GM19239 (cell line): ENCODE measurements around the gene PRKG1.

Source experiments
- DNase-seq: peaks from one replicate; pipeline ENCODE4 v3.0.0; 2011; ENCODE audit warnings: low spot score; ENCODE audit not compliant: insufficient read length
- FAIRE-seq: peaks from 2 replicates; lab custom pipeline; 2011; peaks lifted over from hg19 to GRCh38; lab: Jason Lieb, UNC

PRKG1 gene

DNA sequence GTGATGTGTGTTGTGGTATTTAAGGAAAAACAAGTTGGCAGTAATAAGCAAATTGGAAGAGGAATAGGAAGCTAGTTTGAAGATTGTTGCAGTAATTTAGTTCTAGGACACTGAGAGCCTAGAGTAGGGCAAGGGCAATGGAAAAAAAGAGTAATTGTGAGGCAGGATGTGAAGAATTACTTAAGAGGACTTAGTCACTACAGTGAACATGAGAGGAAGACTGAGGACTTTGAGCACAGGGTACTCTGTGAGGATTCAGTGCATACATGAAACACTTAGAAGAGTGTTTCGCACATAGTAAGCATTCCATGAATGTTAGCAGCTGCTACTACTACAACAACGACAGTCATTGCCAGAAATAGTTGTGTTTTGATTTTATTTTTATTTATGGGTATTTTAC lies 1208.9 kb downstream of the PRKG1 start:
- no peak for FAIRE-seq
- no peak for DNase-seq

DNA sequence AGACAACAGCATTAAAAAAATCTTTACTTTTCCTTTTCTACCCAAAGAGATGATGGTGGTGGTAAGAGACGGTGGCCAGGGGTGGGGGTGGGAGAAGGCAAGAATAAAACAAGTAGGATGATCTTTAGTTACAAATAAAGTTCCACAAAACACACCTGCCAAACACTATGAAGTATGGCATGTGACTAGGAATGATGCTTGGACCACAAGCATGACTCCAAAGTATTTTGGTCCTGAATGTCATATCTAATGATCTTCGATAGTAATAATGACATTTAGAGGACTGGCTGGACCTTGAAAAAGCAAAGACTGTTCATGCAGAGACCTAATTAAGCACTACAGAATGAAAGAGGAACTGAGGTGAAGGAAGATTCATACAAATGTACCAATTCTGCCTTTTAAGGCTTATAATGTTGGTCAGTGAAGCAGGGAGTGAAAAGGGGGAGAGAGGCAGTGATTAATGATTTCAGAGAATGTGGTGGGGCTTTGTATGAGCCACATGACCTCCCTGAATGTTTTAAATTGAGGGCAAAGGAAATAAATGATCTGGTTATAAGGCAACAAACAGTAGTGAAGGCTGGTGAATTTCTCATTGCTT lies 1210.2 kb downstream of the PRKG1 start:
- FAIRE-seq (no peak), DNase-seq (no peak)

- DNase-seq: no peak
- FAIRE-seq: no peak
Observed at GRCh38 chr10:52287866-52288265, 1213.6 kb downstream of the PRKG1 start.

GRCh38 chr10:52297747-52298146 lies 1223.5 kb downstream of the PRKG1 start:
- no peak for DNase-seq
- FAIRE-seq: no peak

DNA sequence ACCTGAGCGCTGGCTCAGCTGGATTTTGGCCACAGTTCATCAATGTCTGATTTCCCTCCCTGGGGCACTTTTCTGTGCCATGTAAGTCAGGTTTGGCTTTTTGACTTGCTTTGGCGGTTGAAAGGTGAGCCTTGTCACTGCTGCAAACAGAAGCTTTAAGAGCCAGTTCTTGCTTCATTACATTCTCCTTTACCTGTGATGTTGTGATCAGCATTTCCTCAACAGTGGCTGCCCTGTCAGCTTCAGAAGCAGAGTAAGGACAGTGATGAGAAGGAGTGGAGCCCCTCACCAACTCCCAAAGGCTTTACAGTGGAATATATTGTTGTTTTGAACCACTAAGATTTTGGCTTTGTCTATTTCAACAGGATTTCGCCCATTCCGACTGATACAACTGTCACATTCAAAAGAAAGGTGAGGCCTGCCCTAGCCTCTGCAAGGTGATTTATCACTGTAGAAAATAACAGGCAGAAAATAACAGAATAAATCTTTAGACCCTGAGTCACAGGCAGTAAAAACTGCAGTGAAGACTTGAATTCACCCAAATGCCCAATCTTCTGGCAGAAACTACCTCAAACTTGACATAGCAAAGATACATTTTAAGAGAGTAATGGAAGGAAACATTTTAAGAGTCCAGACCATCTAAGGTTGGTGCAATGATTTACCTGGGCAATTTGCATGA lies 1226.5 kb downstream of the PRKG1 start:
- no peak for FAIRE-seq
- no peak for DNase-seq

- peak; percentile 39 for DNase-seq
Observed at GRCh38 chr10:52308251-52309031, 1234.2 kb downstream of the PRKG1 start.

GRCh38 chr10:52312942-52313255 lies 1238.6 kb downstream of the PRKG1 start:
- FAIRE-seq (no peak), DNase-seq (no peak)

More at GRCh38 chr10:52308251-52309031, 1234.2 kb downstream of the PRKG1 start:
- no peak for FAIRE-seq

GRCh38 chr10:52313256-52313932 lies 1239.1 kb downstream of the PRKG1 start:
- DNase-seq: no peak
- FAIRE-seq: no peak

DNA sequence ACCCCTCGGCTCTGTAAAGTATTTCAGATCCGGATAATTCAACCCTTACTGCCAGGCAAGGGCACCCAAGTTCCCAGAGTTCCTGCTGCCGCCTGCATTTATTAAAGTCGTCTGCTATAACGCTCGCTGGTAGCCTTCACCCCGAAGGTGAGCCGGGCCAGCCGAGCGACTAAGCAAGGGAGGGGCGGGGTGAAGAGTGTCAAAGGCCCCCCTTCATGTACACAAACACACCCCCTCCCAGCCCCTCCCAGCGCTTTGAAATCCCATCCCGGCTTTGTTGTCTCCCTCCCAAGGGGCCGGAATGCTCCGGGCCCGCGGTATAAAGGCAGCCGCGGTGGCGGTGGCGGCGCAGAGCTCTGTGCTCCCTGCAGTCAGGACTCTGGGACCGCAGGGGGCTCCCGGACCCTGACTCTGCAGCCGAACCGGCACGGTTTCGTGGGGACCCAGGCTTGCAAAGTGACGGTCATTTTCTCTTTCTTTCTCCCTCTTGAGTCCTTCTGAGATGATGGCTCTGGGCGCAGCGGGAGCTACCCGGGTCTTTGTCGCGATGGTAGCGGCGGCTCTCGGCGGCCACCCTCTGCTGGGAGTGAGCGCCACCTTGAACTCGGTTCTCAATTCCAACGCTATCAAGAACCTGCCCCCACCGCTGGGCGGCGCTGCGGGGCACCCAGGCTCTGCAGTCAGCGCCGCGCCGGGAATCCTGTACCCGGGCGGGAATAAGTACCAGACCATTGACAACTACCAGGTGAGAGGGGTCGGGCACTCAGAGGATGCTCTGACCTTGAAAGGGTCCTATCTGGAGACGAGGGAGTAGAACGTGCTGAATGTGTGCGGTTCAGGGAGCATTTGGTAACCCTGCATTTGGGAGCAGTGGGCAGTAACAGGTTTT lies 1239.9 kb downstream of the PRKG1 start, which contains the start of gene DKK1:
Gene DKK1 (plus strand): TSS at position 349 of the 889 bp plus-strand sequence. CDS start 154 bp downstream, at position 503.
- FAIRE-seq (no peak), DNase-seq (no peak)

DNA sequence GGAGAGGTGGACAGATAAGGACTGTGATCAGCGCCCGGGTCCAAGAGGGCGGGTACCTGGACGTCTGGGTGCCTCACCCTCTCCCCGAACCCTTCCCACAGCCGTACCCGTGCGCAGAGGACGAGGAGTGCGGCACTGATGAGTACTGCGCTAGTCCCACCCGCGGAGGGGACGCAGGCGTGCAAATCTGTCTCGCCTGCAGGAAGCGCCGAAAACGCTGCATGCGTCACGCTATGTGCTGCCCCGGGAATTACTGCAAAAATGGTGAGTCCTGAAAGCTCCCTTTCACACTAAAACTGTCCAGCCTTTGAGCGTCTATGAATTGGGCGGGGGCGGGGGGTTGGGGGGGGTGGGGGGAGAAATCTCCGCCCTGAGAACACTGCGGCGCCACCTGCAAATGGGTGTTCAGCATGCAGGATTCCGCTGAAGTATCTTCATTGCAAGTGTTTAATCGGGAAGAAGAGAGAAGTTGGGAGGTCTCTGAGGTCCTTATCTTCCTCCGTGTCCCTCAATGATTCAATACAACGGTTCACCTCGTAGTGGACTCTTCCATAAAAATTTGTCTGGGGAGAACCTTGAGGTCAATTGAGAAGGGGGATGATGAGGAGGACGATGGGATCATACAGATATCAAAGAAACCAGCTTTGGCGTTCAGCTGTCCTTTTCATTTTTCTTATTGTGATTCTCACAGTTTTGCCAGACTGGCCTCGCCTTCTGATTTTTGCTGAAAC lies 1240.7 kb downstream of the PRKG1 start:
- FAIRE-seq (no peak), DNase-seq (no peak)

DNA sequence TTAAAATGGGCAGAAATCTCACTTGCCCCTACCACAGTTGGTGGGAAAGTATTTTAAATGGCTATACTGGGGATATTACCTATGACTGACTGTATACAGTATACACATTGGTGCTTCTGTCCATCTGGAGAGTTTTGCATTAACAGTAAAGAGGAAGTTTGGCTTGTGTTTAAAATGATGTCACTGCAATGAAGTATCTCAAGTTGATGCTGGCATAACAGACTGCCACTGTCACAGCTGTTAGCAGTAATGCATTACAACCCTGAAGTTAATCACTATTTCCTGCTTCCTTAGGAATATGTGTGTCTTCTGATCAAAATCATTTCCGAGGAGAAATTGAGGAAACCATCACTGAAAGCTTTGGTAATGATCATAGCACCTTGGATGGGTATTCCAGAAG lies 1241.7 kb downstream of the PRKG1 start:
- no peak for FAIRE-seq
- no peak for DNase-seq

DNA sequence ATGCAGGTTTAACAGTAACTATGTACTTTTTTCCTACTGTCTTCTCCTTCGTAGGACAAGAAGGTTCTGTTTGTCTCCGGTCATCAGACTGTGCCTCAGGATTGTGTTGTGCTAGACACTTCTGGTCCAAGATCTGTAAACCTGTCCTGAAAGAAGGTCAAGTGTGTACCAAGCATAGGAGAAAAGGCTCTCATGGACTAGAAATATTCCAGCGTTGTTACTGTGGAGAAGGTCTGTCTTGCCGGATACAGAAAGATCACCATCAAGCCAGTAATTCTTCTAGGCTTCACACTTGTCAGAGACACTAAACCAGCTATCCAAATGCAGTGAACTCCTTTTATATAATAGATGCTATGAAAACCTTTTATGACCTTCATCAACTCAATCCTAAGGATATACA lies 1242.2 kb downstream of the PRKG1 start:
- no peak for DNase-seq
- FAIRE-seq: no peak

- DNase-seq (no peak), FAIRE-seq (no peak)
Observed at GRCh38 chr10:52318136-52318701, 1243.9 kb downstream of the PRKG1 start.

DNA sequence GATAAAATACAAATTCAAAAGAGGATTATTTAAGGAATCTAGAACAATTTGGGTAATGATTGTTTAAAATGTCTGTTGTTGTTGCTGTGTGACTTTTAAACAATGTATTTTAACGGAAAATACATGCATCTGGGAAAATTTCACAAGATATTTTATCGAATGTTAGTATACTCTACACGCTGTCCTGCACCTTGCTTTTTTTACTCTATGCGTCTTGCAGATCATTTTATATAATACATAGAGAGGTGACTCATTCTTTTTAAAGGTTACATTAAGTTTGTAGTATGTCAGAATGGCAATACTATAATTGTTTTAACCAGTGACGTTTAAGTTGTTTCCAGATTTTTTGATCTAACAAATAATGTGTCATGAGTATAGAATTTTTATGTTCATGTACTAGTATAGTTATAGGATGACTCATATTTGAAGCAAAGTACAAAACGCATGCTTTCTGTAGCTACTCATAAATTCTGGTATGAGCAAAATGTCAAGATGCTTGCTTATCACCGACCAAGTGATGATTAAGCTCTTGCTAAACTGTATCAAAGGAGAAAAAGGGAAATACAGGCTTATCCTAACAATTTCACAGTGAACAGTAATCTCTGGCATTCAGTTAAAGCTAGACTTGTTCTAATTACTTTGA lies 1244.7 kb downstream of the PRKG1 start:
- DNase-seq (no peak), FAIRE-seq (no peak)

DNA sequence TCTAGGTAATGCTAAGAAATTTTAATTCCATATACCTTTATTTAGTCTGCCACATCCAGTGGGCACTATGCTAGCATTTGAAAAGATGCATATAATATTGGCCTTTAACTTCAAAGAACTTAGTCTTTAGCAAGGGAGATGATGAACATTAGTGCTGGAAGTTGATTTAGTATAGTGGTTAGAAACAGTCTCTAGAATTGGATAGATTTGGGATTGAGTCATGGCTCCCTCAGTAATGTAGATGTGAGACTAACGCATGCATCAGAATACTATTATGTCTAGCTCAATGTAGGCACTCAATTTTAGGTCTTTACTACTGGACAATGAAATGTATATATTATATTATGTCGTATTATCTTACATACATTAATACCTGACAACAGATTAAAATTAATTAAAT lies 1245.6 kb downstream of the PRKG1 start:
- DNase-seq (no peak), FAIRE-seq (no peak)

GRCh38 chr10:52322323-52322722 lies 1248.0 kb downstream of the PRKG1 start:
- DNase-seq: no peak
- no peak for FAIRE-seq

DNA sequence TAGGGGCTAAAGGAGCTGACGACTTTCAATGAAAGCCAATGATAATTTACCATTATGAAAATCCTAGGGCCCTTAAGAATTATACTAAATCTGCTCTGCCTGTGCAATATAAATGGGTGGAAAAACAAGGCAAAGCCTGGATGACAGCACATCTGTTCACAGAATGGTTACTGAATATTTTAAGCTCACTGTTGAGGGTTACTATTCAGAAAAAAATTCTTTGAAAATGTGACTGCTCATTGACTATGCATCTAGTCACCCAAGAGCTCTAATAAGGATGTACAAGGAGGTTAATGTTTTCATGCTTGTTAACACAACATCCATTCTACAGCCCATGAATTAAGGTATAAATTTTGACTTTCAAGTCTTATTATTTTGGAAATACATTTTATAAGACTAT lies 1248.6 kb downstream of the PRKG1 start:
- FAIRE-seq (no peak), DNase-seq (no peak)

GRCh38 chr10:52326382-52326781 lies 1252.1 kb downstream of the PRKG1 start:
- DNase-seq: no peak
- no peak for FAIRE-seq
